PC-3 (cell line): ENCODE results near the gene BMPER. TPM values are rescaled to one million over a fixed set of nuclear protein-coding genes. Genes with fewer than 3 reads are reported as not detected.

Experiments
- ATAC-seq: fragments of 200-7000 bp; cut with Tn5 transposase; 2 replicates; pipeline ENCODE4 v1.9.1; 2020; ENCODE audit warnings: mild to moderate bottlenecking, moderate library complexity
- BruUV-seq: library from RNA; stranded (reverse); fragments of 400-500 nt; replicated peaks from 2 replicates; lab custom pipeline; 2021; lab: Mats Ljungman, UMichigan
- CTCF ChIA-PET: fragments of 300-600 bp; sonication (Branson Sonifier 250); formaldehyde crosslinking; loops from one replicate; lab custom pipeline; 2022; ENCODE audit warnings: antibody characterized with exemption; lab: Charles Lee
- POLR2A ChIA-PET: fragments of 300-600 bp; sonication (Branson Sonifier 250); formaldehyde crosslinking; loops from one replicate; lab custom pipeline; 2022; ENCODE audit warnings: antibody characterized with exemption; ENCODE audit not compliant: unreplicated experiment; lab: Charles Lee
- DNase-seq: peaks from one replicate; pipeline ENCODE4 v3.0.0-alpha.2; 2015
- H2AFZ ChIP-seq: fragments of 300-600 bp; sonication (generic); 2 replicates; pipeline ENCODE4 v1.6.0; 2016; ENCODE audit warnings: antibody characterized with exemption, low read length
- H3F3A ChIP-seq: fragments of 300-600 bp; sonication (generic); one replicate; pipeline ENCODE4 v1.6.0; 2017; ENCODE audit warnings: antibody characterized with exemption, low read length, control low read depth, mild to moderate bottlenecking; ENCODE audit not compliant: unreplicated experiment
- H3K27ac ChIP-seq: fragments of 300-600 bp; sonication (generic); 2 replicates; pipeline ENCODE4 v1.5.1; 2016; ENCODE audit warnings: mild to moderate bottlenecking, low read length
- H3K27me3 ChIP-seq: fragments of 300-600 bp; sonication (generic); 2 replicates; pipeline ENCODE4 v1.6.1; 2016; ENCODE audit warnings: low read length, mixed read lengths
- H3K36me3 ChIP-seq: fragments of 300-600 bp; sonication (generic); 2 replicates; pipeline ENCODE4 v1.6.1; 2016; ENCODE audit warnings: low read depth, mixed run types, low read length, mixed read lengths
- H3K4me1 ChIP-seq: fragments of 300-600 bp; sonication (generic); 2 replicates; pipeline ENCODE4 v1.5.1; 2016; ENCODE audit warnings: low read length; ENCODE audit not compliant: insufficient read depth
- H3K4me2 ChIP-seq: fragments of 300-600 bp; sonication (generic); 2 replicates; pipeline ENCODE4 v1.6.0; 2016; ENCODE audit warnings: low read length
- H3K4me3 ChIP-seq: fragments of 300-600 bp; sonication (generic); 2 replicates; pipeline ENCODE4 v1.5.1; 2016; ENCODE audit warnings: mild to moderate bottlenecking, low read length, mixed read lengths
- H3K79me2 ChIP-seq: fragments of 300-600 bp; sonication (generic); 2 replicates; pipeline ENCODE4 v1.6.1; 2017; ENCODE audit warnings: low read length, mixed read lengths
- H3K9ac ChIP-seq: fragments of 300-600 bp; sonication (generic); 2 replicates; pipeline ENCODE4 v1.6.0; 2016; ENCODE audit warnings: mild to moderate bottlenecking, low read length
- H3K9me2 ChIP-seq: fragments of 300-600 bp; sonication (generic); replicated peaks from 2 replicates; pipeline ENCODE4 v1.6.1; 2016; ENCODE audit warnings: mixed run types, low read length, mixed read lengths
- H3K9me3 ChIP-seq: fragments of 300-600 bp; sonication (generic); 2 replicates; pipeline ENCODE4 v1.6.1; 2016; ENCODE audit warnings: low read length, mixed read lengths
- H4K20me1 ChIP-seq: fragments of 300-600 bp; sonication (generic); 2 replicates; pipeline ENCODE4 v1.6.1; 2016; ENCODE audit warnings: low read length, mixed read lengths
- EZH2 ChIP-seq: fragments of 300-600 bp; sonication (generic); IDR thresholded peaks from one replicate; pipeline ENCODE4 v1.6.1; 2017; ENCODE audit warnings: antibody characterized with exemption, mild to moderate bottlenecking, low read length; ENCODE audit not compliant: unreplicated experiment
- EZH2phosphoT487 ChIP-seq: fragments of 300-600 bp; sonication (generic); IDR thresholded peaks from 2 replicates; pipeline ENCODE4 v1.6.1; 2018; ENCODE audit warnings: mild to moderate bottlenecking, antibody characterized with exemption, low read length, borderline replicate concordance
- intact Hi-C: fragments of 100-400 bp; cut with micrococcal nuclease; formaldehyde crosslinking; loops from 2 replicates; pipeline ENCODE4 v1.9.0; 2023
- total RNA-seq: library from RNA; depleted of rRNA; stranded (reverse); fragments of >200 nt; gene quantifications from 2 replicates; pipeline ENCODE4 v1.2.3, GENCODE V29; 2014
- TF ChIP-seq, protein P1 (sequence below): fragments of 300-600 bp; sonication (generic); conservative IDR thresholded peaks from 2 replicates; pipeline ENCODE4 v1.5.1; 2017; ENCODE audit warnings: antibody characterized with exemption, low read depth, mild to moderate bottlenecking, low read length

Gene BMPER
- total RNA-seq, 1 experiment from 2014 or later = 0.11 TPM

DNA sequence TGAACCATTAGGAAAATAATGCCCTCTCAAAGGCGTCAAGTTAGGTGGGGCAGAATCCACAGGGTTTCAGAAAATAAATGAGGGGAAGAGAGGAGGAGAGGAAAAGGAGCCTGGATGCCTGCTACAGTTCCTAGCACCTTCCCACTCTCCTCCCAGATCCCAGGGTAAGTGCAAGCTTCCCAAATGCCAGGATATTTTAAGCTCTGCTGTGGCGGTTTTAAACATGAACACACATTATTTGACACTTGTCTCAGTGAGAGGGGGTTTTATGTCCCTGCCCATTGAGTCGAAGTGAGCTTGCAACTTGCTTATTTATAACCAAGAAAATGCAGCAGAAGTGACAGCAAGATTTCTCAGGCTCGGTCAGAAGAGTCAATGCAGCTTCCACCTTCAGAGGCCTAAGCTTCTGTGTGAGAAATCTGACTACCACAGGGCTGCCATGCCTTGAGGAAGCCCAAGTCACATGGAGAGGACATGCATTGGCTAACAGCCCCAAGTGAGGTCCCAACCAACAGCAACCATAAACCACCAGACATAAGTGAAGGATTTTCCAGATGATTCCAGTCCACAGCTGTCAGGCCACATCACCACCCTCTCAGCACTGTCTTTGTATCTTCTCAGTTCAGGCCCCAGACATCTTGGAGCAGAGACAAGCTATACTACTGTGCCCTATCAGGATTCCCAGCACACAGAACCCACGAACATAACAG lies 17.9 kb upstream of the BMPER start:
- Histone ChIP-seq H3K9me2 (no peaks in the 10 kb centered on the region), H3K4me3 (no peak overlapping the region), H3K9me3 (no peaks in the 10 kb centered on the region), H3K27me3 (0 out of 2 replicates have a peak, but pooled peaks cover 4% of the 10 kb centered on the region), H4K20me1 (no peaks in the 10 kb centered on the region), H2AFZ (no peak overlapping the region), H3K27ac (no peak overlapping the region), H3K9ac (no peak overlapping the region), H3K36me3 (no peaks in the 10 kb centered on the region), H3F3A (no peaks in the 10 kb centered on the region), H3K4me2 (no peak overlapping the region), H3K79me2 (no peaks in the 10 kb centered on the region), H3K4me1 (no peaks in the 10 kb centered on the region)
- ATAC-seq (no peak), DNase-seq (no peak)
- intact Hi-C loops = no loop called here
- no TSS peak for BruUV-seq
- ChIA-PET POLR2A (no interaction called here), CTCF (no interaction called here)
- TF ChIP-seq EZH2 (no peak), EZH2phosphoT487 (no peak)
- TF ChIP-seq, protein P1, sequence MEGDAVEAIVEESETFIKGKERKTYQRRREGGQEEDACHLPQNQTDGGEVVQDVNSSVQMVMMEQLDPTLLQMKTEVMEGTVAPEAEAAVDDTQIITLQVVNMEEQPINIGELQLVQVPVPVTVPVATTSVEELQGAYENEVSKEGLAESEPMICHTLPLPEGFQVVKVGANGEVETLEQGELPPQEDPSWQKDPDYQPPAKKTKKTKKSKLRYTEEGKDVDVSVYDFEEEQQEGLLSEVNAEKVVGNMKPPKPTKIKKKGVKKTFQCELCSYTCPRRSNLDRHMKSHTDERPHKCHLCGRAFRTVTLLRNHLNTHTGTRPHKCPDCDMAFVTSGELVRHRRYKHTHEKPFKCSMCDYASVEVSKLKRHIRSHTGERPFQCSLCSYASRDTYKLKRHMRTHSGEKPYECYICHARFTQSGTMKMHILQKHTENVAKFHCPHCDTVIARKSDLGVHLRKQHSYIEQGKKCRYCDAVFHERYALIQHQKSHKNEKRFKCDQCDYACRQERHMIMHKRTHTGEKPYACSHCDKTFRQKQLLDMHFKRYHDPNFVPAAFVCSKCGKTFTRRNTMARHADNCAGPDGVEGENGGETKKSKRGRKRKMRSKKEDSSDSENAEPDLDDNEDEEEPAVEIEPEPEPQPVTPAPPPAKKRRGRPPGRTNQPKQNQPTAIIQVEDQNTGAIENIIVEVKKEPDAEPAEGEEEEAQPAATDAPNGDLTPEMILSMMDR = no peak

DNA sequence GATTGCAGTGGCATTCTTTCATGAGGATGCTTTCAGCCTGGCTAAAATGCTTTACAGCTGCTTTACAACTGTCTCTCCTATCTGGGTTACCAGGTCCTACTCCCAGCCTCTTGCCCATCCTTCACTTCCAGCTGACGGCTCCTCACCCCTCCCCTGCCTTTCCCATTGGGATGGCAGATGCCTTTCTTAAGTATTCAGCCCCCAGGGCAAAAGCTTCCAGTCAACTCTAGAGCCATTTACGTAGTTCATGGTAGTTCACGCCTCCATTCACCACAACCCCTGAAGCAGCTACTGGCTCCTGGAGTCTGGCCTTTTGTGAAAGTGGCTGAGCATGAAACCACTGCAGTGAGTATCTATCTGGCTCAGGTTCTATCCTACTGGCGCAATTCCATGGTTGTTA lies 17.2 kb upstream of the BMPER start:
- H3K9ac ChIP-seq = no peak overlapping the region
- no peak for ATAC-seq
- no peak overlapping the region for H3K27ac ChIP-seq
- peak; percentile 30 for DNase-seq
- H3F3A ChIP-seq = no peaks in the 10 kb centered on the region
- no peak overlapping the region for H3K4me2 ChIP-seq
- H3K36me3 ChIP-seq = no peaks in the 10 kb centered on the region
- H3K79me2 ChIP-seq = no peaks in the 10 kb centered on the region
- no peaks in the 10 kb centered on the region for H3K9me2 ChIP-seq
- CTCF ChIA-PET = no interaction called here
- H2AFZ ChIP-seq = no peak overlapping the region
- H4K20me1 ChIP-seq = no peaks in the 10 kb centered on the region
- no peak overlapping the region for H3K4me3 ChIP-seq
- TF ChIP-seq, protein P1 = no peak
- TF ChIP-seq EZH2phosphoT487 = no peak
- TF ChIP-seq EZH2 = no peak
- BruUV-seq = no TSS peak
- no peaks in the 10 kb centered on the region for H3K4me1 ChIP-seq
- H3K9me3 ChIP-seq = no peaks in the 10 kb centered on the region
- POLR2A ChIA-PET = interaction anchor here (0.6 kb wide), 1 partner anchor 113 kb away, joined by 5 read pairs; no protein-coding TSS in a partner anchor
- 0 out of 2 replicates have a peak, but pooled peaks cover 4% of the 10 kb centered on the region for H3K27me3 ChIP-seq
- intact Hi-C loops = no loop called here

DNA sequence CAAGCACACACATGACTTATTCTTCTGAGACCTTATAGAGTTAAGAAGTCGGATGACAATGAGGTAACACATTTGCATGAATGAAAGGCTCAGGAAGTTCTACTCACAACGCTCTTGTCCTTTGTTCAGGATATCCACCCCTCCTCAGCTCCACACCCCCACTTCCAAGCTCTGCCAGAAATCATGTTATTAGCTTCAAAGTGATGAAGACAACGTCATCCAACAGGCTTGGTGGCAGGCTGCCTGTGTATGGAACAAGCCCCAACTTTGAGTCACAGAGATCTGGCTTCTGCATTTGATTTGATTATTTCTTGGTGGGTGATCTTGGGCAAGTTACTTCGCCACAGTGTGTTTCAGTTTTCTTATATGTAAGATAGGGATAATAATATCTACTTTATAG lies 12.4 kb upstream of the BMPER start:
- BruUV-seq = no TSS peak
- CTCF ChIA-PET = no interaction called here

More for the DNA sequence above, 12.4 kb upstream of the BMPER start:
- DNase-seq (no peak), ATAC-seq (no peak)
- Histone ChIP-seq H4K20me1 (no peaks in the 10 kb centered on the region), H3F3A (no peaks in the 10 kb centered on the region), H3K27me3 (0 out of 2 replicates have a peak, but pooled peaks cover 4% of the 10 kb centered on the region), H3K9me2 (no peaks in the 10 kb centered on the region), H3K4me1 (peaks cover 4% of the 10 kb centered on the region; the same call in 1 of the 2 replicates), H3K9me3 (no peaks in the 10 kb centered on the region), H3K4me3 (no peak overlapping the region), H3K79me2 (no peaks in the 10 kb centered on the region), H2AFZ (no peak overlapping the region), H3K9ac (no peak overlapping the region), H3K27ac (no peak overlapping the region), H3K4me2 (no peak overlapping the region), H3K36me3 (no peaks in the 10 kb centered on the region)
- TF ChIP-seq EZH2phosphoT487 (no peak), EZH2 (no peak)
- TF ChIP-seq, protein P1 = no peak
- intact Hi-C loops = no loop called here
- POLR2A ChIA-PET = no interaction called here
